Glutamatergic neuron (in vitro differentiated cells): ENCODE results near the gene ZNF740. TPM values are rescaled to one million over a fixed set of nuclear protein-coding genes. Genes with fewer than 3 reads are reported as not detected.
"Not testable (repeated sequence)": the region's sequence is repeated elsewhere in the genome, so short reads cannot be mapped to it uniquely, and the experiment has no call there.

ENCODE experiments used
- DNase-seq: peaks from one replicate; pipeline ENCODE4 v3.0.0; 2022
- H3K27ac Mint-ChIP-seq: one replicate; pipeline ENCODE4 v1.8.0; 2020; ENCODE audit warnings: mild to moderate bottlenecking, mixed read lengths, inconsistent platforms; ENCODE audit not compliant: unreplicated experiment
- H3K27me3 Mint-ChIP-seq: one replicate; pipeline ENCODE4 v1.8.0; 2020; ENCODE audit warnings: mild to moderate bottlenecking, moderate library complexity, mixed read lengths, inconsistent platforms; ENCODE audit not compliant: unreplicated experiment
- H3K36me3 Mint-ChIP-seq: one replicate; pipeline ENCODE4 v1.8.0; 2020; ENCODE audit warnings: mild to moderate bottlenecking, mixed read lengths, inconsistent platforms; ENCODE audit not compliant: unreplicated experiment
- H3K4me1 Mint-ChIP-seq: one replicate; pipeline ENCODE4 v1.8.0; 2020; ENCODE audit warnings: mild to moderate bottlenecking, low read depth, mixed read lengths, inconsistent platforms; ENCODE audit not compliant: unreplicated experiment
- H3K4me3 Mint-ChIP-seq: one replicate; pipeline ENCODE4 v1.8.0; 2020; ENCODE audit warnings: mild to moderate bottlenecking, mixed read lengths, inconsistent platforms; ENCODE audit not compliant: unreplicated experiment
- H3K9me3 Mint-ChIP-seq: one replicate; pipeline ENCODE4 v1.8.0; 2020; ENCODE audit warnings: mild to moderate bottlenecking, moderate library complexity, mixed read lengths, inconsistent platforms; ENCODE audit not compliant: unreplicated experiment
- total RNA-seq: library from RNA; stranded (reverse); fragmentation: NEBNext Ultra II Directional; extraction: Animal tissue kit (Norgen Biotek cat#: 25700); gene quantifications from one replicate; pipeline ENCODE4 v1.2.1, GENCODE V29; 2021; ENCODE audit not compliant: unreplicated experiment
- TF ChIP-seq, protein P1 (sequence below): fragments of 200-600 bp; sonication (generic); IDR thresholded peaks from one replicate; pipeline ENCODE4 v1.5.0; 2021; ENCODE audit not compliant: partially characterized antibody, unreplicated experiment

ZNF740 gene
- total RNA-seq, 1 donor from 2014 or later = 38.2 TPM

DNA sequence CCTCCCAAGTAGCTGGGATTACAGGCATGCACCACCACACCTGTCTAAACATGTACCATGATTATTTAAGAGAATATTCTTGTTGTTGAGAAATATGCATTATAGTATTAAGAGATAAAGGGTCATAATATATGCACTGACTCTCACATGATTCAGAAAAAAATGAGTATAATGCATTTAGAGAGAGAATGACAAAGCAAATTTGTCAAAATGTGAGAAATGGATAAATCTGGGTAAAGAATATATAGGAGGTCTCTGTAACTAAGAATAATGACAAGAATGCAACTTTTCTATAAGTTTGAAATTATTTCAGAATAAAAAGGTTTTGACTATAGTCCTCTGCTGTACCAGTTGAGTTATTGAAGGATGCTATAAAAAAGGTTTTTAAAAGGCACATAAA lies 28.1 kb upstream of the ZNF740 start:
- TF ChIP-seq, protein P1, sequence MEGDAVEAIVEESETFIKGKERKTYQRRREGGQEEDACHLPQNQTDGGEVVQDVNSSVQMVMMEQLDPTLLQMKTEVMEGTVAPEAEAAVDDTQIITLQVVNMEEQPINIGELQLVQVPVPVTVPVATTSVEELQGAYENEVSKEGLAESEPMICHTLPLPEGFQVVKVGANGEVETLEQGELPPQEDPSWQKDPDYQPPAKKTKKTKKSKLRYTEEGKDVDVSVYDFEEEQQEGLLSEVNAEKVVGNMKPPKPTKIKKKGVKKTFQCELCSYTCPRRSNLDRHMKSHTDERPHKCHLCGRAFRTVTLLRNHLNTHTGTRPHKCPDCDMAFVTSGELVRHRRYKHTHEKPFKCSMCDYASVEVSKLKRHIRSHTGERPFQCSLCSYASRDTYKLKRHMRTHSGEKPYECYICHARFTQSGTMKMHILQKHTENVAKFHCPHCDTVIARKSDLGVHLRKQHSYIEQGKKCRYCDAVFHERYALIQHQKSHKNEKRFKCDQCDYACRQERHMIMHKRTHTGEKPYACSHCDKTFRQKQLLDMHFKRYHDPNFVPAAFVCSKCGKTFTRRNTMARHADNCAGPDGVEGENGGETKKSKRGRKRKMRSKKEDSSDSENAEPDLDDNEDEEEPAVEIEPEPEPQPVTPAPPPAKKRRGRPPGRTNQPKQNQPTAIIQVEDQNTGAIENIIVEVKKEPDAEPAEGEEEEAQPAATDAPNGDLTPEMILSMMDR = no peak
- H3K36me3 Mint-ChIP-seq = no peaks in the 10 kb centered on the region
- DNase-seq = no peak
- H3K27ac Mint-ChIP-seq = no peak overlapping the region
- no peaks in the 10 kb centered on the region for H3K9me3 Mint-ChIP-seq
- H3K4me3 Mint-ChIP-seq = no peak overlapping the region
- H3K4me1 Mint-ChIP-seq = peaks cover 3% of the 10 kb centered on the region
- no peaks in the 10 kb centered on the region for H3K27me3 Mint-ChIP-seq

DNA sequence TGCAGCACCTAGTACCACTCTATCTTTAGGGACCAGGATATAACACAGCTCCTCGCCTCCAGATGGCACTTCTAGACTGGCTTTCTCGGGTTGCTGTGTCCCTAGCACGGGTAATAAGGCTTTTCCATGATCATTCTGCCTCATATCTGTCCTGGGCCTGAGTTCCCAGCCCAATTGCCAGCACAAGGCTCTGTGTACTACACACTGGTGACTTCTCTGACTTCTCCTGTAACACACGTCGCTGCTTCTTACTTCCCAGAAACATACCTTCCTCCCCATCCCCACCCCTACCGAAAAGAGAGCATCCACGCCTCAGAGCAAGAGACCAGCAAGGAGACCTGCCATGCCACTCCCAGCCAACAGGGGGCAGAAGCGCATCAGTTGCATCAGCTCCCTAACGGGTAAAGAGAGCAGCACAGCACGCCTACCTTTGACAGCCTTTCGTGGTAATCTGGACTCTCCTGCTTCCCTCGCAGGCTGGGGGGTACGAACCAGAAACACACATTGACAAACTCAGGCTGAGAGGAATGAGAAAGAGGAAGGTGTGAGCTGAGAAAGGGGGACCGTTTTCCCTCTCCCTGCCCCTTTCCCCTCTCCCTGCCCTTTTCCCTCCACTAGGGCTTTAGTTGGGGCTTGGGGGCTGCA lies 21.2 kb upstream of the ZNF740 start:
- DNase-seq = peak; percentile 91
- no peaks in the 10 kb centered on the region for H3K27me3 Mint-ChIP-seq
- H3K27ac Mint-ChIP-seq = no peak overlapping the region
- H3K4me1 Mint-ChIP-seq = peaks cover 4% of the 10 kb centered on the region
- TF ChIP-seq, protein P1 = peak; percentile 94
- no peaks in the 10 kb centered on the region for H3K36me3 Mint-ChIP-seq
- no peaks in the 10 kb centered on the region for H3K9me3 Mint-ChIP-seq
- H3K4me3 Mint-ChIP-seq = no peak overlapping the region

DNA sequence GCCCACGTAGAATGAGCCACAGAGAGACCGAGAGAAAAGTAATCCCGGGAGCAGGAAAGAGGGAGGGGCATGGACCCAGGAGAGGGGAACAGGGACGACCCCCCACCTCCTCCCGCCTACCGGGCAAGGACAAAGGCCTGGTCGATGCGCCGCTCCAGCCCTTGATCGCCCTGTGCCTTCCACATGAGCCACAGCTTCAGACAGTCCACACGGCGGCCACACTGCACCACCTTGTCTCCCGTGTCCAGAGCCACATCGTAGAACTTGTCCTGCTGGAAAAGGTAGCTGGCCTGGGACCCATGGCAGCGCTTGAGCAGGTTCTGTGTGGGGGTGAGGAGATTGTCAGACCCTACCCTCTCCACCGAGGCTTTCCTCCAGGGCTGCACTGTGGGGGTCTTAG lies 20.5 kb upstream of the ZNF740 start:
- DNase-seq = no peak

DNA sequence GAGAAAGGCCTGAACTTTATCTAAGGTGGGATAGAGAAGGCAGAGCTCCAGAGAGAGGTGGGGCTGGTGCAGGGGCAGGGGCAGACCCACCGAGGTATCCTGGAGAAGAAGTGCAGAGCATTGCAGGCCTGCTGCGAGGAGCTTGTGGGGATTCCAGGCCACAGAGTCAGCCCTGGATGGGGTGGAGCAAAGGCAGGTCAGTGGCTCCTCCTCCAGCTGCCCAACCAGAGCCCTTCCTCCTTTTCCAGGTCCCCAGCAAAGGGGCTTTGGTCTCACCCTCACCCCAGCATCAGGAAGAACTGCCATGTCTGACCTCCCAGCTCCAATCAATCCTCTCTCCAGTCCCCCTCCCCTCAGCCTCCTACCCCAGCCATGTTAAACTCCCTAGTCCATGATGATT lies 19.8 kb upstream of the ZNF740 start:
- Mint-ChIP-seq H3K36me3 (no peaks in the 10 kb centered on the region), H3K27ac (no peak overlapping the region), H3K9me3 (no peaks in the 10 kb centered on the region), H3K27me3 (no peaks in the 10 kb centered on the region), H3K4me3 (no peak overlapping the region), H3K4me1 (peaks cover 4% of the 10 kb centered on the region)
- TF ChIP-seq, protein P1 = no peak
- no peak for DNase-seq

More for the DNA sequence above, 20.5 kb upstream of the ZNF740 start:
- Mint-ChIP-seq H3K4me1 (peaks cover 4% of the 10 kb centered on the region), H3K27ac (no peak overlapping the region), H3K4me3 (no peak overlapping the region), H3K36me3 (no peaks in the 10 kb centered on the region), H3K9me3 (no peaks in the 10 kb centered on the region), H3K27me3 (no peaks in the 10 kb centered on the region)
- TF ChIP-seq, protein P1 = no peak

DNA sequence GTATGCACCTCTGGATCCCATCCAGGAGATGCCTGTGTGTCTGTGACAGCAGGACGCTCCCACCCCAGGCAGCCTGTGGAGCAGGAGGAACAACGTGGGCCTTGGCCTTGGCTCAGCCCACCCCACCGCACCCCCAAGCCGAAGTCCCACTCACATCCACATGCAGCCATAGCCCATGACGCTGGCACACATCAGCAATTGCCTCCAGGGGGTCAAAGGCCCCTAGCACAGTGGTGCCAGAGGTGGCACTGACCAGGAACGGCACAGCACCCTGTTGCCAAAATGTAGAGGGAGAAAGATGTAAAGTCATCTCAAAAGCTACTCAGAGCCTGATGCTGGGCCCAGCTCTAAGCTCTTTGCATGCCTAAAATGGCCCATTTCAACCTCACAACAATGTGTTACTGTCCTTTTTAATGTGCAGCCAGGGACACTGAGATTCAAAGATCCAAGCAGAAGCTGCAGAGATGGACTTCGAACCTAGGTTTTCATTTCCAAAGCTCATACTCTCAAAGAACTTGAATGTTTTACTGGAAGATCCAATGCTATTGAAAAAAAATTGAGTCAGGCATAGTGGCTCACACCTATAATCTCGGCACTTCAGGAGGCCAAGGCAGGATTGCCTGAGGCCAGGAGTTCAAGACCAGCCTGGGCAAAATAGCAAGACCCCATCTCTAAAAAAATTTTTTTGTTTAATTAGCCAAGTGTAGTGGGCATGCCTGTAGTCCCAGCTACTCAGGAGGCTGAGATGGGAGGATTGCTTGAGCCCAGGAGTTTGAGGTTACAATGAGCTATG lies 19.2 kb upstream of the ZNF740 start:
- Mint-ChIP-seq H3K9me3 (no peaks in the 10 kb centered on the region), H3K4me3 (no peak overlapping the region), H3K36me3 (no peaks in the 10 kb centered on the region), H3K4me1 (peaks cover 4% of the 10 kb centered on the region), H3K27ac (no peak overlapping the region), H3K27me3 (no peaks in the 10 kb centered on the region)
- DNase-seq = no peak
- TF ChIP-seq, protein P1 = no peak

DNA sequence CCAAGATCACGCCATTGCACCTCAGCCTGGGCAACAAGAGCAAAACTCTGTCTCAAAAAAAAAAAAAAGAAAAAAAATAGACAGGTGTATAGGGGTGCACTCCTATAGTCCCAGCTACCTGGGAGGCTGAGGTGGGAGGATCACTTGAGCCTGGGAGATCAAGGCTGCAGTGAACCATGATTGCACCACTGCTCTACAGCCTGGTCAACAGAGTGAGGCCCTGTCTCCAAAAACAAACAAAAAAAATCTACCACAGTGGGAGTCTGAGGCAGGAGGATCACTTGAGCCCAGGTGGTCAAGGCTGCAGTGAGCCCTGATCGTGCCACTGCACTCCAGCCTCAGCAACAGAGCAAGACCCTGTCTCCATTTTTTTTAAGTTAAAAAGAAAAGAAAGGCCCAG lies 17.5 kb upstream of the ZNF740 start:
- H3K27ac Mint-ChIP-seq, H3K4me1 Mint-ChIP-seq, DNase-seq, H3K36me3 Mint-ChIP-seq, H3K9me3 Mint-ChIP-seq, H3K4me3 Mint-ChIP-seq, H3K27me3 Mint-ChIP-seq: not testable (repeated sequence)
